AG09319 (cell line): ENCODE data around the gene ZFAND4.
"Not testable (repeated sequence)": the region's sequence is repeated elsewhere in the genome, so short reads cannot be mapped to it uniquely, and the experiment has no call there.

ENCODE experiments used
- DNase-seq: peaks from one replicate; pipeline ENCODE4 v3.0.0-alpha.2; 2010; ENCODE audit warnings: low read depth; ENCODE audit errors: extremely low read depth
- TF ChIP-seq, protein P1 (sequence below): IDR thresholded peaks from 2 replicates; pipeline ENCODE4 v1.5.1; 2011; ENCODE audit warnings: low read depth, mild to moderate bottlenecking, inconsistent platforms, low read length, moderate library complexity

The ZFAND4 gene

DNA sequence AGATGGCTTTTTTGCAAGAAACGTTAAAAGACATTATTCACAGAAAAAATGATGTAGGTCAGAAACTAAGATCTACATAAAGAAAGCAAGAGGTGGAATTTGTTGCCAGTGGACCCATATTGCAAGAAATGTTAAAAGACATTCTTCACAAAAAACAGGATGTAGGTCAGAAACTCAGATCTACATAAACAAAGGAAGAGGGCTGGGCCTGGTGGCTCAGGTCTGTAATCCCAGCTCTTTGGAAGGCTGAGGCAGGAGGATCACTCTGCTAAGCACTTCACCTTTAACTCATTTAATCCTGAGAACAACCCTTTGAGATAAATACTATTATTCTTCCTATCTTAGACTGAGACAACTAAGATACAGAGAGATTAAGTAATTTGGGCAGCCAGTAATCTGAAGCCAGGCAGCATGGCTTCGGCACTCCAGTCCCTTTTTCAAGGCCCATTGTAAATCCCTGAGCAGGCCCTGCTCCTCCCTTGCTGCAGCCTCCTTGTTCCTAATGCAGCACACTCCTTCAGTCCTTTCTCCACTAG lies 11.6 kb downstream of the ZFAND4 start:
- TF ChIP-seq, protein P1, sequence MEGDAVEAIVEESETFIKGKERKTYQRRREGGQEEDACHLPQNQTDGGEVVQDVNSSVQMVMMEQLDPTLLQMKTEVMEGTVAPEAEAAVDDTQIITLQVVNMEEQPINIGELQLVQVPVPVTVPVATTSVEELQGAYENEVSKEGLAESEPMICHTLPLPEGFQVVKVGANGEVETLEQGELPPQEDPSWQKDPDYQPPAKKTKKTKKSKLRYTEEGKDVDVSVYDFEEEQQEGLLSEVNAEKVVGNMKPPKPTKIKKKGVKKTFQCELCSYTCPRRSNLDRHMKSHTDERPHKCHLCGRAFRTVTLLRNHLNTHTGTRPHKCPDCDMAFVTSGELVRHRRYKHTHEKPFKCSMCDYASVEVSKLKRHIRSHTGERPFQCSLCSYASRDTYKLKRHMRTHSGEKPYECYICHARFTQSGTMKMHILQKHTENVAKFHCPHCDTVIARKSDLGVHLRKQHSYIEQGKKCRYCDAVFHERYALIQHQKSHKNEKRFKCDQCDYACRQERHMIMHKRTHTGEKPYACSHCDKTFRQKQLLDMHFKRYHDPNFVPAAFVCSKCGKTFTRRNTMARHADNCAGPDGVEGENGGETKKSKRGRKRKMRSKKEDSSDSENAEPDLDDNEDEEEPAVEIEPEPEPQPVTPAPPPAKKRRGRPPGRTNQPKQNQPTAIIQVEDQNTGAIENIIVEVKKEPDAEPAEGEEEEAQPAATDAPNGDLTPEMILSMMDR: no peak
- no peak for DNase-seq

DNA sequence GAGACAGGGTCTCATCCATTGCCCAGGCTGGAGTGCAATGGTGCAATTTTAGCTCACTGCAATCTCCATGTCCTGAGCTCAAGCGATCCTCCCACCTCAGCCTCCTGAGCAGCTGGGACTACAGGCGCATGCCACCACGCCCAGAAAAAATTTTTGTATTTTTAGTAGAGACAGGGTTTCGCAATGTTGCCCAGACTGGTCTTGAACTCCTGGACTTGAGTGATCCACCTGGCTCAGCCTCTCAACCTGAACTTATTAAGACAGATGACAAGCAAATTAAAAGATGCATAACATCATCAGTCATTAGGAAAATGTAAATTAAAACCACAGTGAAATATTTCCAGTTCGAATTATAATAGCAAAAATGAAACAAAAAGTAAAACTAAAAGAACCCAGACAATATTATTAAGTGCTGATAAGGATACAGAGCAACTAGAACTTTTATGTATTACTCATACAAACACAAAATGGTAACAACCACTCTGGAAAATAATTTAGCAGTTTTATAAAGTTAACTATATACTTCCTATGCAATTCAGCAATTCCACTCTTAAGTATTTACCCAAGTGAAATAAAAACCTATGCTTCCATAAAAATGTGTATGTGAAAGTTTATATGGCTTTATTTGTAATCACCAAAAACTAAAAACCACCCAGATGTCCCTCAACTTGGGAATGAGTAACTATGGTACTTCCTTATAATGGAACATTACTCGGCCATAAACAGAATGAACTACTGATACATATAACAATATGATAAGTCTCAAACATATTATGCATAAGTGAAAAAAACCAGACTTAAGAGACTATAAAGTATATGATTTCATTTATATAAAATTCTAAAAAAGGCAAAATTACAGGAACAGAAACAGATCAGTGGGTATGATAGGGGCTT lies 15.3 kb downstream of the ZFAND4 start:
- TF ChIP-seq, protein P1: no peak
- DNase-seq: no peak

GRCh38 chr10:45655219-45655618 lies 17.4 kb downstream of the ZFAND4 start:
- TF ChIP-seq, protein P1: no peak

DNA sequence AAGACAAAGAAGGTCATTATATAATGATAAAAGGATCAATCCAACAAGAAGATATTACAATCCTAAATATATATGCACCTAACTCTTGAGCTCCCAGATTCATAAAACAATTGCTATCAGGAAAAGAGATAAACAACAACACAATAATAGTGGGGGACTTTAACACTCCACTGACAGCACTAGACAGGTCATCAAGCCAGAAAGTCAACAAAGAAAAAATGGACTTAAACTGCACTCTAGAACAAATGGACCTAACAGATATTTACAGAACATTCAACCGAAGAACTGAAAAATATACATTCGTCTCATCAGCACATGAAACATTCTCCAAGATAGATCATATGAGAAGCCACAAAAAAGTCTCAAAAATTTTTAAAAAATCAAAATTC lies 17.8 kb downstream of the ZFAND4 start:
- DNase-seq: not testable (repeated sequence)

More at GRCh38 chr10:45655219-45655618, 17.4 kb downstream of the ZFAND4 start:
- no peak for DNase-seq

DNA sequence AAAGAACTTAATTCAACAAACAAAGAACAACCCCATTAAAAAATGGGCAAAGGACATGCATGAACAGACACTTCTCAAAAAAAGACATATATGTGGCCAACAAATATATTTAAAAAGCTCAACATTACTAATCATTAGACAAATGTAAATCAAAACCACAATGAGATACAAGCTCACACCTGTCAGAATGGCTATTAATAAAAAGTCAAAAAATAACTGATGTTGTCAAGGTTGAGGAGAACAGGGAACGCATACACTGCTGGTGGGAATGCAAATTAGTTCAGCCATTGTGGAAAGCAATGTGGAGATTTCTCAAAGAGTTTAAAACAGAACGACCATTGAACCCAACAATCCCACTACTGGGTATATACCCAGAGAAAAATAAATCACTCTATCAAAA lies 19.1 kb downstream of the ZFAND4 start:
- TF ChIP-seq, protein P1: no peak

GRCh38 chr10:45652511-45652910 lies 20.1 kb downstream of the ZFAND4 start:
- TF ChIP-seq, protein P1: no peak
- no peak for DNase-seq

More for the DNA sequence above, 19.1 kb downstream of the ZFAND4 start:
- no peak for DNase-seq

- no peak for DNase-seq
- TF ChIP-seq, protein P1: no peak
These were observed 23.3 kb downstream of the ZFAND4 start for GRCh38 chr10:45649296-45649695.

- TF ChIP-seq, protein P1: no peak
- DNase-seq: no peak
These were observed 25.5 kb downstream of the ZFAND4 start for GRCh38 chr10:45647118-45647517.
